GM12878 (cell line): Measurements from ENCODE around the gene TNFRSF1A. TPM values are rescaled to one million over a fixed set of nuclear protein-coding genes. Genes with fewer than 3 reads are reported as not detected.

ENCODE experiments used
- ATAC-seq: fragments of 200-7000 bp; cut with Tn5 transposase; 3 replicates; pipeline ENCODE4 v1.9.1; 2020; ENCODE audit warnings: mild to moderate bottlenecking, moderate library complexity
- BruUV-seq: library from RNA; stranded (reverse); fragments of 400-500 nt; replicated peaks from 2 replicates; lab custom pipeline; 2021; lab: Mats Ljungman, UMichigan
- CTCF ChIA-PET: fragments of 300-600 bp; sonication (Branson Sonifier 250); formaldehyde crosslinking; extraction: SDS; loops from one replicate; lab custom pipeline; 2021; ENCODE audit warnings: inconsistent platforms; lab: Yijun Ruan, JAX
- POLR2A ChIA-PET: fragments of 350-600 bp; formaldehyde crosslinking; extraction: SDS; loops from one replicate; lab custom pipeline; 2021; ENCODE audit warnings: inconsistent platforms; lab: Charles Lee
- RAD21 ChIA-PET: fragments of 300-600 bp; sonication (Branson Sonifier 250); formaldehyde crosslinking; loops from one replicate; lab custom pipeline; 2023; ENCODE audit warnings: antibody characterized with exemption; ENCODE audit not compliant: unreplicated experiment; lab: Charles Lee
- SMC1A ChIA-PET: fragments of 300-600 bp; sonication (Branson Sonifier 250); formaldehyde crosslinking; loops from one replicate; lab custom pipeline; 2023; ENCODE audit not compliant: unreplicated experiment, uncharacterized antibody; lab: Charles Lee
- DNase-seq: peaks from one replicate; pipeline ENCODE4 v3.0.0-alpha.2; 2011; ENCODE audit warnings: low read depth, low spot score
- FAIRE-seq: peaks from 3 replicates; lab custom pipeline; 2011; peaks lifted over from hg19 to GRCh38; lab: Jason Lieb, UNC
- H2AFZ ChIP-seq: 2 replicates; pipeline ENCODE4 v1.6.0; 2011; ENCODE audit warnings: low read depth, low read length, control low read depth; ENCODE audit not compliant: control insufficient read depth
- H3K27ac ChIP-seq: 2 replicates; pipeline ENCODE4 v1.5.1; 2011; ENCODE audit warnings: control low read depth; ENCODE audit not compliant: control insufficient read depth, insufficient read depth
- H3K27me3 ChIP-seq, 2 experiments: replicated peaks in 1 of 2; 2 replicates each; pipeline versions ENCODE4 v1.6.0 to v1.6.1; 2011; ENCODE audit warnings: low read length in 1 of 2; ENCODE audit not compliant: control insufficient read depth in 2 of 2, insufficient read depth in 2 of 2
- H3K36me3 ChIP-seq, 2 experiments: 2 replicates each; pipeline ENCODE4 v1.5.1; 2011; ENCODE audit warnings: low read length in 1 of 2; ENCODE audit not compliant: control insufficient read depth in 2 of 2, insufficient read depth in 2 of 2
- H3K4me1 ChIP-seq: 2 replicates; pipeline ENCODE4 v1.6.1; 2011; ENCODE audit warnings: mild to moderate bottlenecking, low read length, moderate library complexity, mixed read lengths; ENCODE audit not compliant: control insufficient read depth, insufficient read depth
- H3K4me2 ChIP-seq: 2 replicates; pipeline ENCODE4 v1.6.0; 2011; ENCODE audit warnings: control low read depth; ENCODE audit not compliant: control insufficient read depth, insufficient read depth
- H3K4me3 ChIP-seq: fragments of 200-600 bp; sonication (generic); 2 replicates; pipeline ENCODE4 v1.5.1; 2016
- H3K79me2 ChIP-seq: 2 replicates; pipeline ENCODE4 v1.6.0; 2011; ENCODE audit warnings: low read length; ENCODE audit not compliant: control insufficient read depth, insufficient read depth
- H3K9ac ChIP-seq: 2 replicates; pipeline ENCODE4 v1.8.0; 2011; ENCODE audit warnings: low read length, control low read depth, mixed read lengths; ENCODE audit not compliant: control insufficient read depth, insufficient read depth
- H3K9me3 ChIP-seq: replicated peaks from 3 replicates; pipeline ENCODE4 v1.5.1; 2011; ENCODE audit warnings: mild to moderate bottlenecking, low read length; ENCODE audit not compliant: control insufficient read depth, insufficient read depth
- H4K20me1 ChIP-seq: 2 replicates; pipeline ENCODE4 v1.6.0; 2011; ENCODE audit not compliant: control insufficient read depth, insufficient read depth
- BCL11A ChIP-seq: IDR thresholded peaks from 2 replicates; pipeline ENCODE4 v1.6.1; 2011; ENCODE audit warnings: low read depth, low read length
- BCL3 ChIP-seq: IDR thresholded peaks from 2 replicates; pipeline ENCODE4 v1.6.1; 2011; ENCODE audit warnings: borderline replicate concordance, low read depth, mild to moderate bottlenecking, moderate library complexity, low read length; ENCODE audit not compliant: insufficient read depth, poor library complexity, severe bottlenecking
- BRCA1 ChIP-seq: IDR thresholded peaks from 2 replicates; pipeline ENCODE4 v1.6.1; 2011; ENCODE audit warnings: low read depth, low read length, improper control_type of control experiment
- CREB1 ChIP-seq: IDR thresholded peaks from 2 replicates; pipeline ENCODE4 v1.6.1; 2012; ENCODE audit warnings: low read depth, mild to moderate bottlenecking, inconsistent platforms
- EED ChIP-seq: sonication (generic); IDR thresholded peaks from 2 replicates; pipeline ENCODE4 v1.6.1; 2016; ENCODE audit warnings: antibody characterized with exemption, low read depth
- EP300 ChIP-seq, 2 experiments: fragments of 150-350 bp in 1 of 2; IDR thresholded peaks; 2 replicates each; pipeline ENCODE4 v1.6.1; 2011 to 2012; ENCODE audit warnings: low read depth in 2 of 2, low read length in 2 of 2, borderline replicate concordance in 1 of 2, improper control_type of control experiment in 1 of 2, inconsistent platforms in 1 of 2; ENCODE audit not compliant: control insufficient read depth in 1 of 2
- KAT2A ChIP-seq: conservative IDR thresholded peaks from 2 replicates; pipeline ENCODE4 v1.6.1; 2011; ENCODE audit warnings: low read depth, low read length; ENCODE audit not compliant: control insufficient read depth
- NR2F1 ChIP-seq: fragments of 450-650 bp; conservative IDR thresholded peaks from 2 replicates; pipeline ENCODE4 v1.6.1; 2017; ENCODE audit warnings: mild to moderate bottlenecking
- RB1 ChIP-seq: fragments of 450-650 bp; formaldehyde crosslinking; IDR thresholded peaks from 2 replicates; pipeline ENCODE4 v1.6.1; 2017; ENCODE audit warnings: mild to moderate bottlenecking, borderline replicate concordance
- RFX5 ChIP-seq: IDR thresholded peaks from 2 replicates; pipeline ENCODE4 v1.6.1; 2011; ENCODE audit warnings: low read depth, low read length, improper control_type of control experiment
- RUNX3 ChIP-seq: IDR thresholded peaks from 2 replicates; pipeline ENCODE4 v1.6.1; 2012; ENCODE audit warnings: low read length, inconsistent platforms
- TCF7 ChIP-seq: IDR thresholded peaks from 2 replicates; pipeline ENCODE4 v1.6.1; 2014; ENCODE audit warnings: antibody characterized with exemption, borderline replicate concordance
- YY1 ChIP-seq: IDR thresholded peaks from 2 replicates; pipeline ENCODE4 v1.6.1; 2011; ENCODE audit warnings: low read depth, mild to moderate bottlenecking, low read length
- ZNF687 ChIP-seq: fragments of 450-650 bp; IDR thresholded peaks from 2 replicates; pipeline ENCODE4 v1.6.1; 2017; ENCODE audit warnings: mild to moderate bottlenecking, moderate library complexity
- WGBS: methylation state at CpG from one replicate; pipeline ENCODE4 v1.1.6; 2016; ENCODE audit warnings: low lambda C conversion rate; ENCODE audit not compliant: insufficient replicate concordance, insufficient coverage; ENCODE audit errors: missing lambda C conversion rate; 5-methylcytosine and 5-hydroxymethylcytosine counted together
- in situ Hi-C: fragments of 300-500 bp; cut with MboI; formaldehyde crosslinking; loops from 9 replicates; pipeline ENCODE4 v1.14.3; 2018; ENCODE audit warnings: mixed read lengths
- intact Hi-C: fragments of 100-400 bp; cut with micrococcal nuclease; formaldehyde crosslinking; loops from one replicate; pipeline ENCODE4 v1.14.2; 2022; ENCODE audit not compliant: unreplicated experiment
- polyA plus RNA-seq, 11 experiments: library from polyadenylated mRNA; depleted of rRNA in 4 of 11; unstranded in 6 of 11; stranded (reverse) in 5 of 11; fragments of >200 nt; fragmentation: Nextera tagmentation in 4 of 11; fragmentation: Illumina TruSeq in 1 of 11; extraction: Ambion mirVana in 4 of 11; extraction: Trizol in 1 of 11; gene quantifications; 1 replicate in 1 of 11; 2 replicates in 10 of 11; pipeline versions ENCODE4 v1.2.1 to v1.2.3, GENCODE V29; 2011 to 2016; ENCODE audit warnings: inconsistent platforms in 2 of 11, missing spikeins in 2 of 11, low read depth in 1 of 11
- total RNA-seq, 4 experiments: library from RNA; depleted of rRNA in 3 of 4; stranded (reverse); fragments of >200 nt in 3 of 4; fragmentation: Illumina TruSeq in 1 of 4; extraction: Trizol in 1 of 4; gene quantifications; 2 replicates each; pipeline versions ENCODE4 v1.2.1 to v1.2.3, GENCODE V29; 2013 to 2021
- TF ChIP-seq, protein P1 (sequence below): IDR thresholded peaks from 2 replicates; pipeline ENCODE4 v1.6.1; 2011; ENCODE audit warnings: borderline replicate concordance, low read depth, mild to moderate bottlenecking, moderate library complexity, mixed read lengths, low read length; ENCODE audit not compliant: insufficient read depth; ENCODE audit errors: extremely low read length

The TNFRSF1A gene
- total and polyA plus RNA-seq, 10 of the 15 experiments (the other 5 are each of a cell fraction or from before 2014, with no cell fraction given), result 0.24 to 16.5 (median 13.0) TPM

DNA sequence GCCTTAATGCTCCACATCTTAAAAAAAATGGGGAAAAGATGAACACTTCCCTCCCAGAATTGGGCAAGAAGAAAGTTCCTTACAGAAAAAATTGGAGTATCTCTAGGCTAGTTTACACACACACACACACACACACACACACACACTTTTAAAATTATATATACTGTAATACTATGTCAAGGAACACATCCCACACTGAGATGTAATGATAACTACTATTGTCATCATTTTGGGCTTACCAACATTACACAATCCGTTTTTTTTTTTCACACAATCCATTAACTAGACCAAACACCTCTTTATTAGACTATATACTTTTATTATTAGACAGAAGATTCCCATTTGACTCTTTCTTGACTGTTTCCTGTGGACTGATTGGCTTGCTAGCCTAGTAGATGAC is 44.6 kb upstream of the TNFRSF1A start (continued):
- TF ChIP-seq, protein P1, sequence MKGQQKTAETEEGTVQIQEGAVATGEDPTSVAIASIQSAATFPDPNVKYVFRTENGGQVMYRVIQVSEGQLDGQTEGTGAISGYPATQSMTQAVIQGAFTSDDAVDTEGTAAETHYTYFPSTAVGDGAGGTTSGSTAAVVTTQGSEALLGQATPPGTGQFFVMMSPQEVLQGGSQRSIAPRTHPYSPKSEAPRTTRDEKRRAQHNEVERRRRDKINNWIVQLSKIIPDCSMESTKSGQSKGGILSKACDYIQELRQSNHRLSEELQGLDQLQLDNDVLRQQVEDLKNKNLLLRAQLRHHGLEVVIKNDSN, result no peak
- TF ChIP-seq KAT2A (no peak), EED (no peak)

GRCh38 chr12:6386038-6386437 is 44.2 kb upstream of the TNFRSF1A start:
- ATAC-seq, result no peak
- H3K9ac ChIP-seq, result no peak overlapping the region
- RAD21 ChIA-PET, result no interaction called here
- H3K27me3 ChIP-seq, result peaks cover 13 to 15% of the 10 kb centered on the region in 2 experiments; a peak in 3 of 4 replicates
- no peaks in the 10 kb centered on the region for H3K79me2 ChIP-seq
- H3K4me3 ChIP-seq, result no peak overlapping the region
- in situ Hi-C loops, result no loop called here
- BruUV-seq, result no TSS peak
- FAIRE-seq, result no peak
- SMC1A ChIA-PET, result no interaction called here
- POLR2A ChIA-PET, result no interaction called here
- H4K20me1 ChIP-seq, result no peaks in the 10 kb centered on the region; the same call in 1 of the 2 replicates
- H3K9me3 ChIP-seq, result no peaks in the 10 kb centered on the region
- H3K27ac ChIP-seq, result no peak overlapping the region
- no peak overlapping the region for H2AFZ ChIP-seq
- WGBS, result 42% methylated on average over 11 of the region's 11 CpGs
- H3K4me1 ChIP-seq, result no peaks in the 10 kb centered on the region
- intact Hi-C loops, result no loop called here
- no peak for DNase-seq
- CTCF ChIA-PET, result no interaction called here
- no peak overlapping the region for H3K4me2 ChIP-seq
- H3K36me3 ChIP-seq, result no peaks in the 10 kb centered on the region
- no peak for TF ChIP-seq BRCA1
- no peak for TF ChIP-seq ZNF687
- no peak for TF ChIP-seq RB1
- no peak for TF ChIP-seq EP300 (IDR thresholded peaks at IDR 0.05; ENCODE audit: borderline replicate concordance in 1 of 2, control insufficient read depth in 1 of 2, low read depth in 2 of 2, low read length in 2 of 2)
- TF ChIP-seq TCF7, result no peak
- no peak for TF ChIP-seq BCL3
- no peak for TF ChIP-seq RFX5
- TF ChIP-seq NR2F1, result no peak
- TF ChIP-seq YY1, result no peak
- no peak for TF ChIP-seq BCL11A
- no peak for TF ChIP-seq RUNX3
- no peak for TF ChIP-seq CREB1
